SJCRH30 (cell line): ENCODE data around the gene ANKRD52. TPM values are rescaled to one million over a fixed set of nuclear protein-coding genes. Genes with fewer than 3 reads are reported as not detected.

Source experiments
- DNase-seq, 2 experiments: peaks; one replicate each; pipeline ENCODE4 v3.0.0-alpha.2; 2015 to 2020
- H3K27ac ChIP-seq: fragments of 250-450 bp; sonication (Bioruptor Pico); 2 replicates; pipeline ENCODE4 v1.5.1; 2020; ENCODE audit warnings: mild to moderate bottlenecking, moderate library complexity
- H3K27me3 ChIP-seq: fragments of 250-450 bp; sonication (Bioruptor Pico); 2 replicates; pipeline ENCODE4 v1.5.1; 2020; ENCODE audit warnings: mild to moderate bottlenecking, moderate library complexity
- H3K36me3 ChIP-seq: fragments of 250-450 bp; sonication (Bioruptor Pico); 2 replicates; pipeline ENCODE4 v1.5.1; 2020; ENCODE audit warnings: mild to moderate bottlenecking, moderate library complexity
- H3K4me1 ChIP-seq: fragments of 250-450 bp; sonication (Bioruptor Pico); 2 replicates; pipeline ENCODE4 v1.5.1; 2020; ENCODE audit warnings: mild to moderate bottlenecking, moderate library complexity
- H3K4me3 ChIP-seq: fragments of 250-450 bp; sonication (Bioruptor Pico); 2 replicates; pipeline ENCODE4 v1.5.1; 2020; ENCODE audit warnings: mild to moderate bottlenecking, moderate library complexity
- H3K9me3 ChIP-seq: fragments of 250-450 bp; sonication (Bioruptor Pico); replicated peaks from 2 replicates; pipeline ENCODE4 v1.5.1; 2020; ENCODE audit warnings: mild to moderate bottlenecking, moderate library complexity
- total RNA-seq: library from RNA; depleted of rRNA; stranded (reverse); fragments of >200 nt; shearing (Covaris generic); gene quantifications from 2 replicates; pipeline ENCODE4 v1.2.3, GENCODE V29; 2014

ANKRD52 gene
- total RNA-seq, 1 experiment from 2014 or later = 12.5 TPM

DNA sequence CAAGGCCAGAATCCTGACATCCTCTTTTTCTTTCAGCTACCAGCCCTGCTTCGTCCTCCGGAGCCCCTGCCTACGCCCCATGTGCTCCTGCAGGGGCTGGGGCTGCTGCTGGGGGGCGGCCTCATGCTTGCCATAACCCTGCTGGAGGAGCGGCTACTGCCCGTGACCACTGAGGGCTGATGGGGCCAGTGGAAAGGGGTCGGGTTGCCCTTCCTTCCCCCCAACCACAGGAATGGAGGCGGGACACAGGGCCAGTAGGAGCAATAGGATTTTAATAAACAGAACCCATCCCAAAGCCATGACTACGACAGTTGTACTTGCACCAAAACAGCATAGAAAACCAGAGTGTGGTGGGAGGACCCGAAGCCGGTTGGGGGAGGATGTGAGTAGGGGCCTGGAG, 20.6 kb downstream of the ANKRD52 start:
- DNase-seq = no peak
- no peak overlapping the region for H3K27ac ChIP-seq
- H3K4me3 ChIP-seq = no peak overlapping the region
- no peaks in the 10 kb centered on the region for H3K27me3 ChIP-seq
- H3K9me3 ChIP-seq = no peaks in the 10 kb centered on the region
- no peaks in the 10 kb centered on the region for H3K4me1 ChIP-seq
- H3K36me3 ChIP-seq = peaks cover 14% of the 10 kb centered on the region

DNA sequence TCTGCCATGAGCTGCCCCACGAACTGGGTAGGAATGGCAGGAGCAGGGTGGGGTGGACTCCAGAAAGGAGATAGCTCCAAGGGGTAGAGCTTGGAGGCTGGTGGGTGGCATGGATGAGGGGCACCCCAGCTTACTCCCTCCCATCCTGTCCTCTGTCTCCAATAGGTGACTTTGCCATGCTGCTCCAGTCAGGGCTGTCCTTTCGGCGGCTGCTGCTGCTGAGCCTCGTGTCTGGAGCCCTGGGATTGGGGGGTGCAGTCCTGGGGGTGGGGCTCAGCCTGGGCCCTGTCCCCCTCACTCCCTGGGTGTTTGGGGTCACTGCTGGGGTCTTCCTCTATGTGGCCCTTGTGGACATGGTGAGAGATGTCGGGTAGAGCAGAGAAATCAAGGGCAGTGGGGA, 21.2 kb downstream of the ANKRD52 start:
- Histone ChIP-seq H3K9me3 (no peaks in the 10 kb centered on the region), H3K36me3 (peaks cover 10% of the 10 kb centered on the region), H3K4me1 (no peaks in the 10 kb centered on the region), H3K27me3 (no peaks in the 10 kb centered on the region), H3K4me3 (no peak overlapping the region), H3K27ac (no peak overlapping the region)
- DNase-seq = no peak

DNA sequence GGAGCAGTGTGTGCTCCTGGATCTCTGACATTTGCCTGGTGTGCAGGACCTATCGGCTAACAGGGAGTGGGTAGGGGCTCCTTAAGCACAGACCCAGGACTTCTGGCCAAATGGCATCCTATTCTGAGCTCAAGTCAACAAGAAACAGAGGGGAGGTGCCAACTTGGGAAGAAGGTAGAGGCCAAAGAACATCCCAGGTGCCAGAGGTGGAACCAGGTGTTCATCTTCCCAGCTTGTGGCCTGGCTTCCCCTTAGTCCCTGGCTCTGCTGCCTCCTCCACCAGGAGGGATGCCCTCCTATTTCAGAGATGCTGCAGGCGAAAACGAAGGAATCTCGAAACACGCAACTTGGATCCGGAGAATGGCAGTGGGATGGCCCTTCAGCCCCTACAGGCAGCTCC, 22.1 kb downstream of the ANKRD52 start:
- no peaks in the 10 kb centered on the region for H3K27me3 ChIP-seq
- no peaks in the 10 kb centered on the region for H3K9me3 ChIP-seq
- no peak for DNase-seq
- H3K4me1 ChIP-seq = no peaks in the 10 kb centered on the region
- no peak overlapping the region for H3K27ac ChIP-seq
- H3K36me3 ChIP-seq = peaks cover under 1% of the 10 kb centered on the region
- no peak overlapping the region for H3K4me3 ChIP-seq

DNA sequence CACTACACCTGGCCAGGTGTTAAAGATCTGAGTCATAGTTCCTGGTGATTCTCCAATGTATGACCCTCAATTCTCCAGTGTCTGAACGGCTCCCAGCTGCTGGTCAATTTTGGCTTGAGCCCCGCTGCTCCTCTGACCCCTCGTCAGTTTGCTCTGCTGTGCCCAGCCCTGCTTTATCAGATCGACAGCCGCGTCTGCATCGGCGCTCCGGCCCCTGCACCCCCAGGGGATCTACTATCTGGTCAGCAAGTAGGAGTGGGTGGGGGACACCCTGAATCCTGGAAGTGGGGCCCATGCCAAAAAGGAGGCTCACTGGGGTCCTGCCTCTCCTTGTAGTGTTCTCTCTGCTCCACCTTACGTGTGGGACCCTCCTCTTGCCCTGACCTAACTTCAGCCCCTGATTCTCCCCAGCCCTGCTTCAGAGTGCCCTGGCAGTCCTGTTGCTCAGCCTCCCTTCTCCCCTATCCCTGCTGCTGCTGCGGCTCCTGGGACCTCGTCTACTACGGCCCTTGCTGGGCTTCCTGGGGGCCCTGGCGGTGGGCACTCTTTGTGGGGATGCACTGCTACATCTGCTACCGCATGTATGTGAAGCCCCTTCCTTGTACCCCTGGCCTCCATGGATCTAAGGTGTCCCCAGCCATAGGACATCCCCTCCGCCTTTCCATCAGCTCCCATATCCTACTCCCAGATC, 23.3 kb downstream of the ANKRD52 start:
- no peaks in the 10 kb centered on the region for H3K9me3 ChIP-seq
- H3K27ac ChIP-seq = no peak overlapping the region
- no peaks in the 10 kb centered on the region for H3K27me3 ChIP-seq
- no peaks in the 10 kb centered on the region for H3K36me3 ChIP-seq
- no peaks in the 10 kb centered on the region for H3K4me1 ChIP-seq
- H3K4me3 ChIP-seq = no peak overlapping the region
- DNase-seq = no peak

DNA sequence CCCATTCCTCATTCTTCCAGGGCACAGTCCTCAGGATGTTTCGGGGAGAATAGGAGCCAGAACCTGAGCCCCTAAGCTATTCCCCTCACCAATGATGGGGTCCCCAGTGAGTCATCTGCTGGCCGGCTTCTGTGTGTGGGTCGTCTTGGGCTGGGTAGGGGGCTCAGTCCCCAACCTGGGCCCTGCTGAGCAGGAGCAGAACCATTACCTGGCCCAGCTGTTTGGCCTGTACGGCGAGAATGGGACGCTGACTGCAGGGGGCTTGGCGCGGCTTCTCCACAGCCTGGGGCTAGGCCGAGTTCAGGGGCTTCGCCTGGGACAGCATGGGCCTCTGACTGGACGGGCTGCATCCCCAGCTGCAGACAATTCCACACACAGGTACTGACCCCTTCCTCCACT, 27.0 kb downstream of the ANKRD52 start:
- Histone ChIP-seq H3K9me3 (no peaks in the 10 kb centered on the region), H3K4me1 (no peaks in the 10 kb centered on the region), H3K36me3 (no peaks in the 10 kb centered on the region), H3K27me3 (no peaks in the 10 kb centered on the region), H3K27ac (no peak overlapping the region), H3K4me3 (no peak overlapping the region)
- no peak for DNase-seq

DNA sequence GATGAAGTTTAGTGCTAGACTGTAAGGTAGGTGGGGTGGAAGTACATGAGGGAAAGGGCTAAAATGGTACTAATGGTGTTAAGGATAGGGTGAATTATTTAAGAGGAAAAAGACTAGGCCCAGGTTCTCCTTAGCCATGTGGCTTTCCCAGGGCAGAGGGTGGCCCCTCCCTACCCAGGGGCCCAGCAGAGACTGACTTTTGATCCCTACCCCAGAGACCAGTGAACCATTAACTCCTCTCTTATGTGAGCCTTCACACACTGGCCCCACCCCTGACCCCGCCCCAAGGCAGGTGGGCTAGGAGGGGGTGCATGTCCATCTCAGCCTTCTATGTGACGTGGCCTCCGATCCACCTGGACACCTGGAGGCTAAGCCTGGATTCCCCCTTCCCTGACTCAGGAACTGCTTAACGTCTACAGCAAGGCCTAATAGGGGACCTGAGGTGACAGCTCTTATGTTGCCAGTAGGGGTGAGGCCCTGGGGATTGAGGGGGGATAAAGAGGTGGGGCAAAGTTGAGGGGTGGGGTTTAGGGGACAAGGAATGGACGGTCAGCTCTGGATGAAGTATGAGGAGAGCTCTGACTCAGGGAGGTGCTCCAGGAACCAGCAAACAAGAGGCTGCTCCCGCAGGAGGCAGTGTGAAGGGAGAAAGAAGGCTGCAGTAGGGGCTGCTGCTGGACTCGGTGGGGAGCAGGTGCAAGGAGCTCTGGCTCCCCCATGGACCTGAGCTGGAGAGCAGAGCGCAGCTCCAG, 27.6 kb downstream of the ANKRD52 start:
- Histone ChIP-seq H3K4me1 (no peaks in the 10 kb centered on the region), H3K27me3 (no peaks in the 10 kb centered on the region), H3K36me3 (no peaks in the 10 kb centered on the region), H3K27ac (no peak overlapping the region), H3K4me3 (no peak overlapping the region), H3K9me3 (no peaks in the 10 kb centered on the region)
- DNase-seq = no peak

DNA sequence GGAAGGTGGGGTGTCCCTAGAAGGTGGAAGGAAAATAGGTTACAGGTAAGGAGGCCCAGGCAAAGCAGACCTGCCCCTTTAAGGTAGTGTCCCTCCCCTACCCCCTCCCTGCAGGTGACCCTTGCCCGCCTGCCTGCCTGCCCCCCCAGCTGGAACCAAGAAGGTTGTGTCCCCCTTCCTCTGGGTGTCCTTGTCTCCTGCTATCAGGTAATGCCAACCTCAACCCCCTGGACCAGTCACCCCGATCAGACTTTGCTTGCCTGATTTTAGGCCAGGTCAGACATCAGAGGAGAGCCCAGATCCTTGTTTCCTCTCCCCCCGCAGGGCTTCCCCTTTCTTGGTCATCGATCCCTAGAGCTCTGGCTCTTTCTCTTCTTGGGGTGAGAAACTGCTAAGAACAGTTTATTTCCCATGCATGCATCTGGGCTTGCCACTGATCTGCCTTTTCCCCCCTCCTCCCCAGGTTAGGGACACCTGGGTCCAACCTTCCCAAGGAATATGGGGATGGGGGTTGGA, 28.2 kb downstream of the ANKRD52 start, which contains the start of gene SLC39A5:
SLC39A5 (plus strand) TSS at position 136 of the 516 bp plus-strand sequence. CDS start 1,224 bp downstream, outside the sequence.
- Histone ChIP-seq H3K9me3 (no peaks in the 10 kb centered on the region), H3K4me3 (no peak within 1 kb of the TSS), H3K4me1 (no peaks in the 10 kb centered on the region), H3K36me3 (no peaks in the 10 kb centered on the region), H3K27ac (no peak within 1 kb of the TSS), H3K27me3 (no peaks in the 10 kb centered on the region)
- DNase-seq = no peak

DNA sequence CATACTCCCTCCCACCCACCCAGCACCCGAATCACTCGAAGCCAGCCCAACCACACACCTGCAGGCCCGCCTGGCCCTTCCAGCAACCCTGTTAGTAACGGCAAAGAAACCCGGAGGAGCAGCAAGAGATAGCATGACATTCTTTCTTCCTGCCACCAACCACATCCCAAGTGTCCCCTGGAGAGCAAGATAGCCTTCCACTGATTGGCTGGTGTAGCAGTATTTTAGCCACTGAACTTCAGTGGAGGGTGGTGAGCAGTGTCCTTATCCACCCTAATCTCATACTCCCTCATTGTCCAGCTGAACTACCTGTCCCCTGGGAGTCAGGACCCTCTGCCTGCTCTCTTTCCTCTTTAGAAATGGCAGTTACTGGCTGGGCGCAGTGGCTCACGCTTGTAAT, 29.1 kb downstream of the ANKRD52 start:
- H3K27me3 ChIP-seq = no peaks in the 10 kb centered on the region
- no peak for DNase-seq
- no peak overlapping the region for H3K27ac ChIP-seq
- no peak overlapping the region for H3K4me3 ChIP-seq
- no peaks in the 10 kb centered on the region for H3K9me3 ChIP-seq
- H3K36me3 ChIP-seq = no peaks in the 10 kb centered on the region
- H3K4me1 ChIP-seq = no peaks in the 10 kb centered on the region

DNA sequence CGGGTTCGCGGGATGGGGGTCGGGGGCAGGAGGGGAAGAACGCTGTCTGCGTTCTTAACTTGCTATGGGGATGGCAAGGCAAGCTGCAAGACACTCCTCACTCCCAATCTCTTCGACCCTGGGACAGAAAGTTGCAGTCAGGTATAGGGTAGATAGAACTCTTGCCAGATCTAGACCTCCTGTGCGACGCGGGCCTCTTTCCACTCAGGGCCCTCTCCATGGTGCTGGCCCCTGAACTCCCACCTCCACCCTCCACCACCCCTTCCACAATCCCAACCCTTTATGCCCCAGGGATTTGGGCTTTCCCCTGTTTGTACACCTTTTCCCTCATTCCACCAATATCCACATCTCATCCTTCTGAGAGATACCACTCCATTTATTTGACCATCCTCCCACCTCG, 33.2 kb downstream of the ANKRD52 start:
- no peaks in the 10 kb centered on the region for H3K27me3 ChIP-seq
- H3K9me3 ChIP-seq = no peaks in the 10 kb centered on the region
- DNase-seq = no peak
- no peak overlapping the region for H3K27ac ChIP-seq
- peak overlapping the region; percentile 57 for H3K4me3 ChIP-seq
- H3K4me1 ChIP-seq = no peaks in the 10 kb centered on the region
- no peaks in the 10 kb centered on the region for H3K36me3 ChIP-seq

DNA sequence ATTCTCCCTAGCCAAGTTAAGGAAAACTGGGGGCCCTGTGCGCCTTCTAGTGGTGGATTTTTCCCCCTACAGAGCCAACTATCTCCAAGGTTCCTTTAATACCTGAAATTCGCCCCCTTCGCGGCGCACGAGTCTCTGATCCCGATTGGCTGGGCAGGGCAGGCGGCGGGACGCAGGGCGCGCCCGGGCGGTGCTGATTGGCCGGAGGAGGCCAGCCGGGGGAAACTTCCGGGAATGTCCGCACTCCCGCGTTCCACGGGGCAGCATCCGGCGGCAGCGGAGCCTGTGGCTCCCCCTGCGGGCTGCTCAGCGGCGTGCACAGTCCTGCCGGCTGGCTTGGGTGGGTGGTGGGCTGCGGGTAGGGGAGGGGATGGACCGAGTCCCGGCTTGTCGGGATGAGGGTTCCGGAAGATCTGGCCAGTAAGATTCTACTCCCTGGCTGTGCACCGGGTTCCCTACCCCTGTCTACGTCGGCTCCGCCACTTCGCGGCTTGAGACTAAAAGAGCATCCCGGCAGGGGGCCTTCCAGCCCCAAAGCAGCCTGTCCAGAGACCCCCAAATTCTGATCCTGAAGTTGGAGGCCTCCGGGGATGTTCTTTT, 34.0 kb downstream of the ANKRD52 start, which contains the start of gene NABP2:
NABP2 (plus strand) TSS at position 241 of the 600 bp plus-strand sequence. CDS start 515 bp downstream, outside the sequence.
- H3K36me3 ChIP-seq = no peaks in the 10 kb centered on the region
- H3K4me1 ChIP-seq = no peaks in the 10 kb centered on the region
- no peak within 1 kb of the TSS for H3K27ac ChIP-seq

DNA sequence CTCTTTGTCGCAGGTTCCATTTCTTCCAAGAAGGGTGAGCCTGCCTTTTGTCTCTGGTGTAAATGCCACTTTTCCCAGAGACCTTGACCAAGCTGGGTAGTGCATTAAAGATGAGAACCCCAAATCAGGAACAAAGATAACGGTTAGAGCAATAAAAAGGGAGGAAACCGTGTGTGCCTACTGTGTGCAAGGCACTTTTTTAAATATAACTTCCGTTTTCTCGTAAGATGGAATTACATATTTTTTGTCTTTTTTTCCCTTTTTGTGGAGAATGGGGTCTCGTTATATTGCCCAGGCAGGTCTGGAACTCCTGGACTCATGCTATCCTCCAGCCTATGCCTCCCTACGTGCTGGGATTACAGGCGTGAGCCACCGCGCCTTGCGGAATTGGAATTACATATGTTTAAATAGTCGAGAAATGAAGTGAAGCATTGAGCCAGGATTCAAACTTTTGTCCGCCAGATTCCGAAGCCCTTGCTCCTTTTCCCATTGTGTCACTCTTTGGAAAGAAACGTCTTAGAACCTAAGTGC, 34.5 kb downstream of the ANKRD52 start:
- no peak overlapping the region for H3K27ac ChIP-seq
- no peak for DNase-seq
- H3K4me3 ChIP-seq = peak overlapping the region; percentile 57
- H3K36me3 ChIP-seq = no peaks in the 10 kb centered on the region
- H3K27me3 ChIP-seq = no peaks in the 10 kb centered on the region
- H3K4me1 ChIP-seq = no peaks in the 10 kb centered on the region
- no peaks in the 10 kb centered on the region for H3K9me3 ChIP-seq

More for the DNA sequence above, 34.0 kb downstream of the ANKRD52 start, which contains the start of gene NABP2:
- Histone ChIP-seq H3K4me3 (peak within 1 kb of the TSS; percentile 57), H3K9me3 (no peaks in the 10 kb centered on the region), H3K27me3 (no peaks in the 10 kb centered on the region)
- peak; percentile 97 to 98 for DNase-seq

DNA sequence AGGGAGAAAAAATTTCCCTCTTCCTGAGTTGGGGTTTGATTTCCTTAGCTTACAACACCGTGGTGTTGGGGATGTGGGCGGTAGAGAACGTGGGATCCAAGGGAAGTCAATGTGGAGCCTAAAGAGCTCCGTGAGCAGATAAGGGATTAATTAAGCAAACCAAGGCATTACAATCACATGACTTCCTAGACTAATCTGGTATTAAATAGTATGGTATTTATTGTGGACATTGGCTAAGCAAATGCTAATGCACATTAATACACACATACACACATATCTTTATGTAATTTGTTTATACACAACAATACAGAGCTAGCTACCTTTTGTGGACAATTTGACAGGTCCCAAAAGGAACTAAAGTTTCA, 35.7 kb downstream of the ANKRD52 start:
- Histone ChIP-seq H3K27ac (peak overlapping the region; percentile 53), H3K36me3 (no peaks in the 10 kb centered on the region), H3K4me3 (peak overlapping the region; percentile 66), H3K9me3 (no peaks in the 10 kb centered on the region), H3K4me1 (no peaks in the 10 kb centered on the region), H3K27me3 (no peaks in the 10 kb centered on the region)
- no peak for DNase-seq

DNA sequence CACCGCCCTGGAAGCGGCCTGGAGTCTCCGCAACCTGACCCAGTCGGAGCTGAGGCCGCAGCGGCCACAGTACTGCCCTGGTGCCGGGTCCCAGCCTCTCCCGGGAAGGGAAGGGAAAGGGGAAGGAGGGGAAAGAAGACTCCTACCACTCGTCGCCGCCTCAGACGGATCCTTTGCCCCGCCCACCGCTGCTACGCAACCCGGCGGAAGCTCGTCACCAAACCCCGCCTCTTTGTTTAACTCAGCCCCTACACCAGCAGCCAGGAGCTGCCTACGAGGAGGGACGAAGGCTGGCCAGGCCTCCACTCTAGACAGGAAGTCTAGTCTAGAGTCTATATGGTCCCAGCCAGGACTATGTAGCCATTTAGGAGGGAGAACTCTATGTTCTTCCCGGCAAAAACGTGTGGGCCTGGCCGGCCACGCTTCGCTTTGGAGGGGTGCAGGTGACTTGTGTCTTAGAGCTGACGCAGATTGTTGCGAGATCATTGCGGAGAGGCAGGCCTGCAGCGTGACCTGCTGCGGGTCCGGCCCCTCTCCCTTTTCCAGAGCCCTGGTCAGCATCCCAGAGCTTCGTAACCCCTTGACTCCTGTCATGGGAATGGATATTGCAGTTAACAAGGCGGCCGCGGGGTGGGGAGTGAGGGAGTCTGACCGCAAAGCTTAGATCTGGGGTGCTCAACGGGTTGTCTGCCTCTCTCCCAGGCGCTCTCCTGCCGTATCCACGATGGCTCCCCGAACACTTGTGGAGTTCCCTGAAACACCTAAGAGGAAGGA, 36.2 kb downstream of the ANKRD52 start, which contains the start of gene RNF41:
RNF41 (minus strand) TSS at position 166 of the 774 bp plus-strand sequence. CDS start 7,875 bp downstream, outside the sequence.
- peak; percentile 97 to 98 for DNase-seq
- H3K27ac ChIP-seq = peak within 1 kb of the TSS; percentile 53
- no peaks in the 10 kb centered on the region for H3K9me3 ChIP-seq
- no peaks in the 10 kb centered on the region for H3K27me3 ChIP-seq
- H3K36me3 ChIP-seq = no peaks in the 10 kb centered on the region
- H3K4me1 ChIP-seq = no peaks in the 10 kb centered on the region
- peak within 1 kb of the TSS; percentile 66 for H3K4me3 ChIP-seq

DNA sequence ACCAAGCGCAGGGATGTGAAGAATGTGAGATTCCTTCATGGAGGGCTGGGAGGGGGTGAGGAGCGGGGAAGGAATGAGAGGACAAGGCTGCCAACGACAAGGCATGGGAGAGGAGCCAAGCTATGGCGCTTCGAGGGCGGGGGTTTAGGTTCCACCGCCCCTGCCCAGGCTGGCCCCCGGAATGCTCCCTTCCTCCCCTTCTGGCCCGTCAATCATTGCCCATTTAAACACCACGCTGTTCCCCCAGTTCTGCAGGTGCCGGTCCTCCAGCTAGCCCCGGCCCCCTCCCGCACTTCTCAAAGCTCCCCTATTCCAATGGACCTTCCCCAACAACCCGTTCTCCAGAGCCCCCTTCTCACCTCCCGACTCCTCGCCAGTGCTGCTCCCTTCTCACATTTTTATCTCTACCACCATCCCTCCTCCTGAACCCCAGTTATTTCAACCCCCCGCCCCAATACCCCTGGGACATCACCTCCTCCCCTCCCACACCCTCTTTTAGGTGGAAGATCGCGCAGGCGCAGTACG, 36.9 kb downstream of the ANKRD52 start:
- H3K36me3 ChIP-seq = no peaks in the 10 kb centered on the region
- peak overlapping the region; percentile 66 for H3K4me3 ChIP-seq
- H3K9me3 ChIP-seq = no peaks in the 10 kb centered on the region
- H3K27ac ChIP-seq = peak overlapping the region; percentile 53
- H3K27me3 ChIP-seq = no peaks in the 10 kb centered on the region
- peak; percentile 62 to 67 for DNase-seq
- no peaks in the 10 kb centered on the region for H3K4me1 ChIP-seq
